ENCODE data around the gene PPM1H.
"Not testable (repeated sequence)": the region's sequence is repeated elsewhere in the genome, so short reads cannot be mapped to it uniquely, and the experiment has no call there.

Gene PPM1H

DNA sequence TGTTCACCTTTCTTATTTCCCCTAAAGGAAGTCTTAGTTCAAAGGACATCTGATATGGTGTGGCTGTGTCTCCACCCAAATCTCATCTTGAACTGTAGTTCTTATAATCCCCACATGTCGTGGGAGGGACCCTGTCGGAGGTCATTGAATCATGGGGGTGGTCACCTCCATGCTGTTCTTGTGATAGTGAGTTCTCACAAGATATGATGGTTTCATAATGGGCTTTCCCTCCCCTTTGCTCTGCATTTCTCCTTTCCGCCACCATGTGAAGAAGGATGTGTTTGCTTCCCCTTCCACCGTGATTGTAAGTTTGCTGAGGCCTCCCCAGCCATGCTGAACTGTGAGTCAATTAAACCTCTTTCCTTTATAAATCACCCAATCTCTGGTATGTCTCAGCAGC, 123.5 kb downstream of the PPM1H start:
- H3K36me3 ChIP-seq (ENCODE audit: control insufficient read depth in 2 of 2, insufficient read depth in 1 of 2, low read length in 2 of 2); H3K4me1 ChIP-seq (ENCODE audit: control insufficient read depth, insufficient read depth, low read length); POLR2A ChIA-PET; H3K4me3 ChIP-seq (ENCODE audit: low read depth, low read length); H3K27ac ChIP-seq (ENCODE audit: extremely low read depth, low read depth, low read length); H3K9me3 ChIP-seq (ENCODE audit: control insufficient read depth, insufficient read depth, low read depth, low read length): not testable (repeated sequence)
- CTCF ChIA-PET = interaction anchor here (5.2 kb wide), 1 partner anchor 12 kb away, joined by 21 read pairs; no protein-coding TSS in a partner anchor

GRCh38 chr12:62808166-62808879, 126.6 kb downstream of the PPM1H start:
- TF ChIP-seq ZFHX2 (tag by site-specific recombination; conservative IDR thresholded peaks at IDR 0.05) = peak; percentile 41; the same call in 1 of the 2 replicates
- peak; percentile 58 for TF ChIP-seq EGR2 (tag by site-specific recombination; IDR thresholded peaks at IDR 0.05; ENCODE audit: low read depth)
- TF ChIP-seq ZBTB21 (tag by site-specific recombination; IDR thresholded peaks at IDR 0.05) = no peak
- Histone ChIP-seq H3K4me1 (ENCODE audit: control insufficient read depth, insufficient read depth, low read length) (0 out of 2 replicates have a peak, but pooled peaks cover 3% of the 10 kb centered on the region), H3K27ac (ENCODE audit: extremely low read depth, low read depth, low read length) (no peak overlapping the region), H3K36me3 (ENCODE audit: control insufficient read depth in 2 of 2, insufficient read depth in 1 of 2, low read length in 2 of 2) (no peaks in the 10 kb centered on the region), H3K4me3 (ENCODE audit: low read depth, low read length) (no peak overlapping the region), H3K9me3 (ENCODE audit: control insufficient read depth, insufficient read depth, low read depth, low read length) (no peaks in the 10 kb centered on the region)
- CTCF ChIA-PET = interaction anchor here (0.6 to 1.1 kb wide), 4 partner anchors 9 to 230 kb away, joined by 3 to 4 read pairs (median 3); no protein-coding TSS in a partner anchor
- POLR2A ChIA-PET = no interaction called here

DNA sequence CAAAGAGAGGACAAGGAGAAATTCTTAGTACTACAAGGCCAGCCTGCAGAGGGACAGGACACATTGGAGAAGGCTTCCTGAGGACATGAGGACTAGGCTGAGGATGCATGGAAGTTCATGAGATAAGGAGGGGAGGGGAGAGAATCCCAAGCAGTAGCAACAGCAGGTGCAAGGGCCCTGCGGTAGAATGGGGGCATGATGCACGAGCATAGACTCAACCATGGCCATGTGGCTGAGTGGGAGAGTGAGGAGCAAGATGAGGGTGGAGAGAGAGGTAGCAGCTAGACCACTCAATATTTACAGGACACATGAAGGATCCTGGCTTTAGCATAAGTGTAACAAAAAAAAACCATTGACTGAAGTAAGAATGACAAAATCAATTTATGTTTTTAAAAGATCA, 128.1 kb downstream of the PPM1H start:
- H3K27ac ChIP-seq (ENCODE audit: extremely low read depth, low read depth, low read length) = no peak overlapping the region
- TF ChIP-seq, protein P1, sequence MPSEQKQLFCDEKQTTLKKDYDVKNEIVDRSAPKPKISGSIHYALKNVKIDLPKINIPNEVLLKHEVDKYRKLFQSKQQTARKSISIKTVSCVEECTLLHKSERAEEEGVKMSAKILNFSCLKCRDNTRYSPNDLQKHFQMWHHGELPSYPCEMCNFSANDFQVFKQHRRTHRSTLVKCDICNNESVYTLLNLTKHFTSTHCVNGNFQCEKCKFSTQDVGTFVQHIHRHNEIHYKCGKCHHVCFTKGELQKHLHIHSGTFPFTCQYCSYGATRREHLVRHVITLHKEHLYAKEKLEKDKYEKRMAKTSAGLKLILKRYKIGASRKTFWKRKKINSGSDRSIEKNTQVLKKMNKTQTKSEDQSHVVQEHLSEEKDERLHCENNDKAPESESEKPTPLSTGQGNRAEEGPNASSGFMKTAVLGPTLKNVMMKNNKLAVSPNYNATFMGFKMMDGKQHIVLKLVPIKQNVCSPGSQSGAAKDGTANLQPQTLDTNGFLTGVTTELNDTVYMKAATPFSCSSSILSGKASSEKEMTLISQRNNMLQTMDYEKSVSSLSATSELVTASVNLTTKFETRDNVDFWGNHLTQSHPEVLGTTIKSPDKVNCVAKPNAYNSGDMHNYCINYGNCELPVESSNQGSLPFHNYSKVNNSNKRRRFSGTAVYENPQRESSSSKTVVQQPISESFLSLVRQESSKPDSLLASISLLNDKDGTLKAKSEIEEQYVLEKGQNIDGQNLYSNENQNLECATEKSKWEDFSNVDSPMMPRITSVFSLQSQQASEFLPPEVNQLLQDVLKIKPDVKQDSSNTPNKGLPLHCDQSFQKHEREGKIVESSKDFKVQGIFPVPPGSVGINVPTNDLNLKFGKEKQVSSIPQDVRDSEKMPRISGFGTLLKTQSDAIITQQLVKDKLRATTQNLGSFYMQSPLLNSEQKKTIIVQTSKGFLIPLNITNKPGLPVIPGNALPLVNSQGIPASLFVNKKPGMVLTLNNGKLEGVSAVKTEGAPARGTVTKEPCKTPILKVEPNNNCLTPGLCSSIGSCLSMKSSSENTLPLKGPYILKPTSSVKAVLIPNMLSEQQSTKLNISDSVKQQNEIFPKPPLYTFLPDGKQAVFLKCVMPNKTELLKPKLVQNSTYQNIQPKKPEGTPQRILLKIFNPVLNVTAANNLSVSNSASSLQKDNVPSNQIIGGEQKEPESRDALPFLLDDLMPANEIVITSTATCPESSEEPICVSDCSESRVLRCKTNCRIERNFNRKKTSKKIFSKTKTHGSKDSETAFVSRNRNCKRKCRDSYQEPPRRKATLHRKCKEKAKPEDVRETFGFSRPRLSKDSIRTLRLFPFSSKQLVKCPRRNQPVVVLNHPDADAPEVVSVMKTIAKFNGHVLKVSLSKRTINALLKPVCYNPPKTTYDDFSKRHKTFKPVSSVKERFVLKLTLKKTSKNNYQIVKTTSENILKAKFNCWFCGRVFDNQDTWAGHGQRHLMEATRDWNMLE (tag by site-specific recombination; conservative IDR thresholded peaks at IDR 0.05; ENCODE audit: low read depth) = no peak
- TF ChIP-seq TCF7L2 (IDR thresholded peaks at IDR 0.05; ENCODE audit: borderline replicate concordance, low read depth, low read length) = no peak
- TF ChIP-seq ZNF623 (tag by site-specific recombination; IDR thresholded peaks at IDR 0.05) = peak; percentile 84
- no peak for TF ChIP-seq ZNF350 (tag by site-specific recombination; IDR thresholded peaks at IDR 0.05)
- no peak for TF ChIP-seq ZNF202 (tag by site-specific recombination; IDR thresholded peaks at IDR 0.05; ENCODE audit: borderline replicate concordance)
- no peak for TF ChIP-seq ZNF24 (tag by site-specific recombination; IDR thresholded peaks at IDR 0.05)
- H3K4me3 ChIP-seq (ENCODE audit: low read depth, low read length) = no peak overlapping the region
- H3K9me3 ChIP-seq (ENCODE audit: control insufficient read depth, insufficient read depth, low read depth, low read length) = no peaks in the 10 kb centered on the region
- 0 out of 2 replicates have a peak, but pooled peaks cover 3% of the 10 kb centered on the region for H3K4me1 ChIP-seq (ENCODE audit: control insufficient read depth, insufficient read depth, low read length)
- POLR2A ChIA-PET = no interaction called here
- CTCF ChIA-PET = interaction anchor here (0.6 to 1.1 kb wide), 4 partner anchors 9 to 295 kb away, joined by 3 to 4 read pairs (median 4); no protein-coding TSS in a partner anchor
- peaks cover 0 to under 1% of the 10 kb centered on the region in 2 experiments; a peak in 1 of 3 replicates for H3K36me3 ChIP-seq (ENCODE audit: control insufficient read depth in 2 of 2, insufficient read depth in 1 of 2, low read length in 2 of 2)

DNA sequence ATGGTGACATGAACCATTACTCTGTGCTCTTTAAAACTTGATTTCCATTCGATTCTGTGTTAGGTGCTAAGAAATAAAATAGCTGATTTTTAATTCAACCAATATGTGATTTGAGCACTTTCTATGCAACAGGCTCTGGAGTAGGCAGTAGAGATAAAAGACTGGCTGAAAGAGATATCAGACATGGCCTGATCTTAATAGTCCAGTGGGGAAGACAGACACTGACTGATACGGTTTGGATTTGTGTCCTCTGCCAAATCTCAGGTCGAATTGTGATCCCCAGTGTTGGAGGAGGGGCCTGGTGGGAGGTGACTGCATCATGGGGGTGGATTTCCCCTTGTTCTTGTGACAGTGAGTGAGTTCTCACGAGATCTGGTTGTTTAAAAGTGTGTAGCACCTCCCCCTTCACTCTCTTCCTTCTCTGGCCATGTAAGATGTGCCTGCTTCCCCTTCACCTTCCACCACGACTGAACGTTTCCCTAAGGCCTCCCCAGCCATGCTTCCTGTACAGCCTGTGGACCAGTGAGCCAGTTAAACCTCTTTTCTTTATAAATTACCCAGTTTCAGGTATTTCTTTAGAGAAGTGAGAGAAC, 128.6 kb downstream of the PPM1H start:
- Histone ChIP-seq H3K9me3 (ENCODE audit: control insufficient read depth, insufficient read depth, low read depth, low read length) (no peaks in the 10 kb centered on the region), H3K4me3 (ENCODE audit: low read depth, low read length) (no peak overlapping the region), H3K27ac (ENCODE audit: extremely low read depth, low read depth, low read length) (no peak overlapping the region), H3K36me3 (ENCODE audit: control insufficient read depth in 2 of 2, insufficient read depth in 1 of 2, low read length in 2 of 2) (peaks cover 0 to 6% of the 10 kb centered on the region in 2 experiments; a peak in 1 of 3 replicates), H3K4me1 (ENCODE audit: control insufficient read depth, insufficient read depth, low read length) (0 out of 2 replicates have a peak, but pooled peaks cover 3% of the 10 kb centered on the region)
- CTCF ChIA-PET = interaction anchor here (0.9 kb wide), 1 partner anchor 12 kb away, joined by 4 read pairs; no protein-coding TSS in a partner anchor
- POLR2A ChIA-PET = no interaction called here
- TF ChIP-seq ZNF558 (tag by site-specific recombination; IDR thresholded peaks at IDR 0.05) = no peak
- TF ChIP-seq, protein P1 (tag by site-specific recombination; conservative IDR thresholded peaks at IDR 0.05; ENCODE audit: low read depth) = no peak
- no peak for TF ChIP-seq PRDM10 (tag by site-specific recombination; IDR thresholded peaks at IDR 0.05)
